GM13977 (cell line): ENCODE results near the gene OXSR1.
"Not testable (repeated sequence)": the region's sequence is repeated elsewhere in the genome, so short reads cannot be mapped to it uniquely, and the experiment has no call there.

Experiments
- DNase-seq: peaks from one replicate; pipeline ENCODE4 v3.0.0; 2012; ENCODE audit warnings: low spot score
- CTCF ChIP-seq: IDR thresholded peaks from 2 replicates; pipeline ENCODE4 v1.5.1; 2012; ENCODE audit warnings: mild to moderate bottlenecking, control low read depth; ENCODE audit not compliant: insufficient read depth; ENCODE audit errors: extremely low read depth, missing control alignments
- in situ Hi-C: fragments of 300-500 bp; cut with MboI; formaldehyde crosslinking; loops from one replicate; pipeline ENCODE4 v1.12.0; 2022; ENCODE audit warnings: low sequenced_read_pairs, low pct_unique_long_range_greater_than_20kb, mixed read lengths, inconsistent platforms; ENCODE audit not compliant: unreplicated experiment

The OXSR1 gene

GRCh38 chr3:38158472-38158871 is 6.9 kb upstream of the OXSR1 start:
- in situ Hi-C loops: no loop called here
- no peak for DNase-seq

GRCh38 chr3:38160704-38161103 is 4.6 kb upstream of the OXSR1 start:
- in situ Hi-C loops, DNase-seq: not testable (repeated sequence)

More at GRCh38 chr3:38158472-38158871, 6.9 kb upstream of the OXSR1 start:
- TF ChIP-seq CTCF: no peak

GRCh38 chr3:38163117-38163840 is 2.1 kb upstream of the OXSR1 start:
- in situ Hi-C loops: no loop called here
- DNase-seq: no peak
- TF ChIP-seq CTCF: no peak

- in situ Hi-C loops: no loop called here
These were observed 1.3 kb upstream of the OXSR1 start for GRCh38 chr3:38163841-38164642.

GRCh38 chr3:38164643-38164951 is 740 bp upstream of the OXSR1 start:
- no peak for TF ChIP-seq CTCF
- in situ Hi-C loops: no loop called here
- DNase-seq: no peak

More at GRCh38 chr3:38163841-38164642, 1.3 kb upstream of the OXSR1 start:
- DNase-seq: no peak
- TF ChIP-seq CTCF: no peak

GRCh38 chr3:38165722-38166387 is 518 bp downstream of the OXSR1 start:
- in situ Hi-C loops: no loop called here

More at GRCh38 chr3:38165722-38166387, 518 bp downstream of the OXSR1 start:
- TF ChIP-seq CTCF: no peak
- DNase-seq: peak; percentile 28
